DND-41 (cell line): Measurements from ENCODE around the gene QRICH1.

Experiments
- CTCF ChIP-seq: IDR thresholded peaks from 2 replicates; pipeline ENCODE4 v1.5.1; 2012; ENCODE audit warnings: borderline replicate concordance, low read length, moderate library complexity, mild to moderate bottlenecking; ENCODE audit not compliant: poor library complexity, severe bottlenecking; ENCODE audit errors: extremely low read depth
- EZH2 ChIP-seq: IDR thresholded peaks from 3 replicates; pipeline ENCODE4 v1.6.1; 2012; ENCODE audit warnings: borderline replicate concordance, low read depth, mild to moderate bottlenecking, moderate library complexity, low read length, inconsistent platforms; ENCODE audit not compliant: severe bottlenecking

- TF ChIP-seq CTCF (peak; percentile 34), EZH2 (no peak)
Measured at GRCh38 chr3:49028673-49029562, 65.0 kb downstream of the QRICH1 start, which contains the start of gene IMPDH2.
